CD4-positive, alpha-beta T cell (primary cell): Measurements from ENCODE around the gene CD2AP. TPM values are rescaled to one million over a fixed set of nuclear protein-coding genes. Genes with fewer than 3 reads are reported as not detected.
A peak's percentile ranks its signal among the peaks of the same experiment; 100 is the strongest.

ENCODE experiments used
- ATAC-seq: fragments of 200-7000 bp; cut with Tn5 transposase; one replicate; pipeline ENCODE4 v1.10.0; 2022; ENCODE audit warnings: mild to moderate bottlenecking; ENCODE audit not compliant: poor library complexity
- CTCF ChIA-PET: fragments of 350-600 bp; sonication (Branson Sonifier 250); formaldehyde crosslinking; loops from one replicate; lab custom pipeline; 2021; ENCODE audit warnings: antibody characterized with exemption, inconsistent platforms; lab: Charles Lee
- POLR2A ChIA-PET: fragments of 350-600 bp; sonication (Branson Sonifier 250); formaldehyde crosslinking; loops from one replicate; lab custom pipeline; 2021; ENCODE audit warnings: antibody characterized with exemption, inconsistent platforms; lab: Charles Lee
- DNase-seq, 14 experiments: peaks; one replicate each; pipeline ENCODE4 v3.0.0-alpha.2; 2013 to 2020; ENCODE audit warnings: mixed read lengths in 2 of 14
- H3K27ac ChIP-seq, 2 donors: one replicate each; pipeline versions ENCODE4 v1.5.1 to v1.7.0; 2013; ENCODE audit warnings: low read length in 2 of 2, low read depth in 1 of 2, mild to moderate bottlenecking in 1 of 2
- H3K27me3 ChIP-seq, 2 experiments: 1 replicate in 1 of 2; 2 replicates in 1 of 2; pipeline versions ENCODE4 v1.6.1 to v1.7.0; 2013; ENCODE audit warnings: low read length in 2 of 2, control low read depth in 1 of 2, mild to moderate bottlenecking in 1 of 2, moderate library complexity in 1 of 2; ENCODE audit not compliant: insufficient read depth in 2 of 2, control insufficient read depth in 1 of 2
- H3K36me3 ChIP-seq: one replicate; pipeline ENCODE4 v1.6.1; 2013; ENCODE audit warnings: low read length, control low read depth; ENCODE audit not compliant: insufficient read depth
- H3K4me1 ChIP-seq: one replicate; pipeline ENCODE4 v1.6.1; 2013; ENCODE audit warnings: low read length, control low read depth; ENCODE audit not compliant: insufficient read depth
- H3K4me3 ChIP-seq: one replicate; pipeline ENCODE4 v1.5.1; 2013; ENCODE audit warnings: mild to moderate bottlenecking, low read length, moderate library complexity
- H3K9me3 ChIP-seq, 2 experiments: 1 replicate in 1 of 2; 2 replicates in 1 of 2; pipeline versions ENCODE4 v1.6.1 to v1.7.0; 2013; ENCODE audit warnings: low read length in 2 of 2, mild to moderate bottlenecking in 2 of 2, control low read depth in 1 of 2, moderate library complexity in 1 of 2; ENCODE audit not compliant: control insufficient read depth in 1 of 2, insufficient read depth in 1 of 2
- H3K27ac Mint-ChIP-seq: one replicate; pipeline ENCODE4 v1.8.0; 2020; ENCODE audit warnings: mixed read lengths
- H3K27me3 Mint-ChIP-seq: one replicate; pipeline ENCODE4 v1.8.0; 2021; ENCODE audit warnings: mixed read lengths
- H3K36me3 Mint-ChIP-seq: one replicate; pipeline ENCODE4 v1.8.0; 2021; ENCODE audit warnings: low read depth, mixed read lengths
- H3K4me1 Mint-ChIP-seq: one replicate; pipeline ENCODE4 v1.8.0; 2021; ENCODE audit warnings: low read depth, mixed read lengths
- H3K4me3 Mint-ChIP-seq: one replicate; pipeline ENCODE4 v1.8.0; 2020; ENCODE audit warnings: mild to moderate bottlenecking, mixed read lengths
- H3K9me3 Mint-ChIP-seq: one replicate; pipeline ENCODE4 v1.8.0; 2020; ENCODE audit warnings: mixed read lengths
- intact Hi-C, 2 experiments: fragments of 100-400 bp; cut with DNase I in 1 of 2; cut with micrococcal nuclease in 1 of 2; formaldehyde crosslinking; loops; one replicate each; pipeline versions ENCODE4 v1.15.1 to v1.9.0; 2023 to 2025; cut with DNase I, micrococcal nuclease
- total RNA-seq, 174 experiments: library from RNA in 2 of 174; stranded (reverse) in 2 of 174; gene quantifications; one replicate each; pipeline ENCODE4 v1.2.3 and lab custom pipeline; 2021 to 2026
- TF ChIP-seq, protein P1 (sequence below): fragments of 200-600 bp; IDR thresholded peaks from one replicate; pipeline ENCODE4 v1.8.0; 2022; ENCODE audit warnings: antibody characterized with exemption, mild to moderate bottlenecking

CD2AP gene
- total RNA-seq, 2 experiments from 2014 or later, result 29.4 to 31.3 TPM

DNA sequence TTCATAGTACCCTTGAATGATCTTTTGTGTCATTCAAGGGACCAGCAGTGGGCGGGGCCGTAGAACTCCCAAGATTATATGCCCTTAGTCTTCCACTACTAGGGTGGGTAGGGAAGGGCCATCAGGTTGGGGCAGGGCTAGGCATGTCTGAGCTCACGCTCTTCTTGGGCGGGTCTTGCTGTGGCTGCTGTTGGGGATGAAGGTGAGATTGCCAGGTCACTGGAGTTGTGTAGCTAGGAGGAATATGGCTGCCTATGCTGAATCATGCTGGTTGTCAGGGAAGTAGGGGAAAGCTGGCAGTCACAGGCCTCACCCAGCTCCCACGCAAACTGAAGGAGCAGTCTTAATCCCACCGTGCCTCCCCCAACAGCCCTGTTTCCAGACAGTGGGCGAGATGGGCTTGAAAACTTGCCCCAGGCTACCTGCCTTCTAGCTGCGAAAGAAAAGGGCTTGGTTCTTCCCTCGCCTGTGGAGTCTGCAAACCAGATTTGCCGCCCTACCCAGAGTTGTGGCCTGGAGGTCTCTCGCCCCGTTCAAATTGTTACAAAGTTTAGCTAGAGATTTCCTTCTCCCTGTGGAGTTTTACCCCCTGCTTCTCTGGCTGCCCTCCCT, 144.4 kb downstream of the CD2AP start:
- Histone ChIP-seq H3K27me3 (no peaks in the 10 kb centered on the region), H3K4me1 (no peaks in the 10 kb centered on the region), H3K4me3 (no peak overlapping the region), H3K9me3 (no peaks in the 10 kb centered on the region), H3K27ac (no peak overlapping the region), H3K36me3 (peaks cover 21% of the 10 kb centered on the region)
- peaks cover 69% of the 10 kb centered on the region for H3K36me3 Mint-ChIP-seq
- peaks cover 3% of the 10 kb centered on the region for H3K4me1 Mint-ChIP-seq
- intact Hi-C loops, result no loop called here
- ChIA-PET POLR2A (no interaction called here), CTCF (no interaction called here)
- no peaks in the 10 kb centered on the region for H3K9me3 Mint-ChIP-seq
- DNase-seq (no peak), ATAC-seq (no peak)
- TF ChIP-seq, protein P1, sequence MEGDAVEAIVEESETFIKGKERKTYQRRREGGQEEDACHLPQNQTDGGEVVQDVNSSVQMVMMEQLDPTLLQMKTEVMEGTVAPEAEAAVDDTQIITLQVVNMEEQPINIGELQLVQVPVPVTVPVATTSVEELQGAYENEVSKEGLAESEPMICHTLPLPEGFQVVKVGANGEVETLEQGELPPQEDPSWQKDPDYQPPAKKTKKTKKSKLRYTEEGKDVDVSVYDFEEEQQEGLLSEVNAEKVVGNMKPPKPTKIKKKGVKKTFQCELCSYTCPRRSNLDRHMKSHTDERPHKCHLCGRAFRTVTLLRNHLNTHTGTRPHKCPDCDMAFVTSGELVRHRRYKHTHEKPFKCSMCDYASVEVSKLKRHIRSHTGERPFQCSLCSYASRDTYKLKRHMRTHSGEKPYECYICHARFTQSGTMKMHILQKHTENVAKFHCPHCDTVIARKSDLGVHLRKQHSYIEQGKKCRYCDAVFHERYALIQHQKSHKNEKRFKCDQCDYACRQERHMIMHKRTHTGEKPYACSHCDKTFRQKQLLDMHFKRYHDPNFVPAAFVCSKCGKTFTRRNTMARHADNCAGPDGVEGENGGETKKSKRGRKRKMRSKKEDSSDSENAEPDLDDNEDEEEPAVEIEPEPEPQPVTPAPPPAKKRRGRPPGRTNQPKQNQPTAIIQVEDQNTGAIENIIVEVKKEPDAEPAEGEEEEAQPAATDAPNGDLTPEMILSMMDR, result no peak
- H3K4me3 Mint-ChIP-seq, result no peak overlapping the region
- no peak overlapping the region for H3K27ac Mint-ChIP-seq
- H3K27me3 Mint-ChIP-seq, result no peaks in the 10 kb centered on the region

DNA sequence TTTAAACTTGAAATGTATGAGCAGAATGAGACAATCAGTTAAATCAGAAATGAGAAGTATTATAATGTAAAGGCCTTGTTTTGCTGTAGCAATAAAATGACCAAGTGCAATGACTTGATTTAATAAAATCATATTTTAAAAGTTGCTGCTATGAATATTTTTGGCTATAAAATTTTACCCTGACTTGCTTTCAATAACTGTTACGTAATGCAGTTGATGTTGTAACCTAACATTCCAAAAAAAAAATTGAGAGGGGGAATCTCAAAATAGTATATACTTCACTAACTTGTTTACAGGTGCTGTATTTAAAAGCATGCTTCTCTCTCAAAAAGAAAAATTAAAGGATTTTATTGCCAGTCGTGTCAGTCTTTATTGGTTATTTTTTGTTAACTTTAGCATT, 149.2 kb downstream of the CD2AP start:
- H3K27ac Mint-ChIP-seq, result peak overlapping the region; percentile 68
- no peak for ATAC-seq
- POLR2A ChIA-PET, result interaction anchor here (0.6 kb wide), 1 partner anchor 149 kb away, joined by 3 read pairs; the partner anchor contains the start of gene CD2AP

DNA sequence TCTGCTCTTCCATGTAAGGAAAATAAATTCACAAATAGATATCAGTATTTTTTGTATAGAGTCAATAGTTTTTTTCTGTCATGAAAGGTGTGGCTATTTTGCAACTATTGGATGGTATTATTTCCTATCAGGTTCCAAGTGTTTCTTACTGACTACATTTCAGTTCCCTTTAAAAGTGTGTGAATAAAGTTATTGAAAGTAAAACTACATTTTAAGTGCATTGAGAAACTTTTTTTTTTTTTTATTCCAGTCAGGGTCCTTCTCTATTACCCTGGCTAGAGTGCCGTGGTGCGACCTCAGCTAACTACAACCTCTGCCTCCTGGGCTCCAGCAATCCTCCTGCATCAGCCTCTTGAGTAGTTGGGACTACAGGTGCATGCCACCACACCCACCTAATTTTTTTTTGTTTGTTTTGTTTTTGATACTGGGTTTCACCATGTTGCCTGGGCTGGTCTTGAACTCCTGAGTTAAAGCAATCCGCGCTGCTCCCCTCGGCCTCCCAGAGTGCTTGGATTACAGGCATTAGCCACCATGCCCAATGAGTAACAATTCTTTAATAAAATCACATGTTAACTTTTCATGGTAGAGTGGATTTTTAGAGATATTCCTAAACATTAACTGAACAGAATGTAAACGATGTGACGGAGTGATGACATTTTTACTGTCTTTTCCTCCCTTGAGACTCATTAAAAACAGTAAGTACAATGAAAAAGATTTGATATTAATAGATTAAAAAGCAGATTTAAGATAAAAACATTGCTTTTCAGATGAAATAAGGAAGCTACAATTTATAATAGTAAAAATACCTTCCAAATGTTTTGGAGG, 151.1 kb downstream of the CD2AP start:
- intact Hi-C loops, result no loop called here
- POLR2A ChIA-PET, result no interaction called here
- no peaks in the 10 kb centered on the region for H3K9me3 ChIP-seq
- H3K4me1 ChIP-seq, result peaks cover 9% of the 10 kb centered on the region
- Mint-ChIP-seq H3K4me1 (peaks cover 24% of the 10 kb centered on the region), H3K4me3 (no peak overlapping the region), H3K27ac (no peak overlapping the region), H3K9me3 (no peaks in the 10 kb centered on the region), H3K27me3 (no peaks in the 10 kb centered on the region), H3K36me3 (peaks cover 5% of the 10 kb centered on the region)
- H3K27me3 ChIP-seq, result no peaks in the 10 kb centered on the region
- CTCF ChIA-PET, result no interaction called here
- peaks cover 3% of the 10 kb centered on the region for H3K36me3 ChIP-seq
- ATAC-seq, result no peak
- no peak for DNase-seq
- TF ChIP-seq, protein P1, result no peak
- no peak overlapping the region for H3K4me3 ChIP-seq
- H3K27ac ChIP-seq, result no peak overlapping the region

More for the DNA sequence above, 149.2 kb downstream of the CD2AP start:
- no peak for DNase-seq
- peaks cover 19% of the 10 kb centered on the region for H3K4me1 Mint-ChIP-seq
- H3K9me3 ChIP-seq, result no peaks in the 10 kb centered on the region
- no peaks in the 10 kb centered on the region for H3K9me3 Mint-ChIP-seq
- no peak overlapping the region for H3K27ac ChIP-seq
- H3K4me3 Mint-ChIP-seq, result no peak overlapping the region
- TF ChIP-seq, protein P1, result no peak
- H3K4me1 ChIP-seq, result peaks cover 7% of the 10 kb centered on the region
- no peak overlapping the region for H3K4me3 ChIP-seq
- CTCF ChIA-PET, result no interaction called here
- peaks cover 12% of the 10 kb centered on the region for H3K36me3 ChIP-seq
- H3K36me3 Mint-ChIP-seq, result peaks cover 24% of the 10 kb centered on the region
- H3K27me3 ChIP-seq, result no peaks in the 10 kb centered on the region
- H3K27me3 Mint-ChIP-seq, result no peaks in the 10 kb centered on the region
- intact Hi-C loops, result no loop called here
